Small intestine (tissue), 7 donors: ENCODE data around the gene RASA3. TPM values are rescaled to one million over a fixed set of nuclear protein-coding genes. Genes with fewer than 3 reads are reported as not detected.
"Not testable (repeated sequence)": the region's sequence is repeated elsewhere in the genome, so short reads cannot be mapped to it uniquely, and the experiment has no call there.

Experiments
- DNase-seq, 2 donors: peaks; one replicate each; pipeline versions ENCODE4 v3.0.0 to v3.0.0-alpha.2; 2013
- FAIRE-seq: peaks from 2 replicates; lab custom pipeline; 2012; peaks lifted over from hg19 to GRCh38; lab: Jason Lieb, UNC
- H3K27ac ChIP-seq, 3 donors: one replicate each; pipeline ENCODE4 v1.5.1; 2013; ENCODE audit warnings: low read length in 2 of 3, mild to moderate bottlenecking in 2 of 3, control low read depth in 1 of 3, inconsistent platforms in 1 of 3, low read depth in 1 of 3, moderate library complexity in 1 of 3
- H3K27me3 ChIP-seq, 3 donors: one replicate each; pipeline ENCODE4 v1.6.1; 2013; ENCODE audit warnings: low read length in 3 of 3, inconsistent platforms in 1 of 3; ENCODE audit not compliant: control insufficient read depth in 3 of 3, insufficient read depth in 3 of 3
- H3K36me3 ChIP-seq, 3 donors: one replicate each; pipeline ENCODE4 v1.6.1; 2013; ENCODE audit warnings: low read length in 3 of 3, inconsistent platforms in 1 of 3, low read depth in 1 of 3, mild to moderate bottlenecking in 1 of 3, moderate library complexity in 1 of 3; ENCODE audit not compliant: control insufficient read depth in 3 of 3, insufficient read depth in 2 of 3
- H3K4me1 ChIP-seq, 3 donors: one replicate each; pipeline ENCODE4 v1.6.1; 2013; ENCODE audit warnings: low read length in 2 of 3, inconsistent platforms in 1 of 3, low read depth in 1 of 3, mild to moderate bottlenecking in 1 of 3, moderate library complexity in 1 of 3; ENCODE audit not compliant: control insufficient read depth in 3 of 3, insufficient read depth in 2 of 3
- H3K4me3 ChIP-seq, 3 donors: one replicate each; pipeline ENCODE4 v1.5.1; 2013; ENCODE audit warnings: low read length in 3 of 3, control low read depth in 1 of 3, inconsistent platforms in 1 of 3, low read depth in 1 of 3, mild to moderate bottlenecking in 1 of 3, moderate library complexity in 1 of 3
- H3K9me3 ChIP-seq, 2 donors: one replicate each; pipeline ENCODE4 v1.6.1; 2013; ENCODE audit warnings: low read depth in 1 of 2, low read length in 1 of 2; ENCODE audit not compliant: control insufficient read depth in 2 of 2, insufficient read depth in 1 of 2
- WGBS, 3 donors: extraction: QIAGEN DNeasy Blood & Tissue Kit; methylation state at CpG; one replicate each; pipeline ENCODE4 v1.1.7; 2013; 5-methylcytosine and 5-hydroxymethylcytosine counted together
- polyA plus RNA-seq, 4 donors: library from polyadenylated mRNA; stranded (reverse) in 3 of 4; unstranded in 1 of 4; fragments of 200-250 nt in 3 of 4; fragments of 120-200 nt in 1 of 4; gene quantifications; one replicate each; pipeline versions ENCODE4 v1.2.1 to v1.2.3, GENCODE V29; 2013
- donor health status: healthy with polysubstance abuse.
- donor health status: control.
- donor health status: control.
- donor health status: Bipolar disorder and iron deficiency.
- donor health status: healthy.

RASA3 gene
- polyA plus RNA-seq, 4 donors = 2.0 to 7.2 (median 6.5) TPM

DNA sequence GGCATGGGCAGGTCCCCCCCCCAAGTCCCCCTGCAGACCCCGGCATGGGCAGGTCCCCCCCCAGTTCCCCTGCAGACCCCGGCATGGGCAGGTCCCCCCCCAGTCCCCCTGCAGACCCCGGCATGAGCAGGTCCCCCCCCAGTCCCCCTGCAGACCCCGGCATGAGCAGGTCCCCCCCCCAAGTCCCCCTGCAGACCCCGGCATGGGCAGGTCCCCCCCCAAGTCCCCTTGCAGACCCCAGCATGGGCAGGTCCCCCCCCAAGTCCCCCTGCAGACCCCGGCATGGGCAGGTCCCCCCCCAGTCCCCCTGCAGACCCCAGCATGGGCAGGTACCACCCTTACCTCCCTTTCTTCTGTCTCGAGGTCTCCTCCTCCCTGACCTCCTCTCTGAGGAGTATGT, 1.1 kb upstream of the RASA3 start:
- H3K9me3 ChIP-seq, DNase-seq, FAIRE-seq, H3K27me3 ChIP-seq, H3K36me3 ChIP-seq, H3K4me3 ChIP-seq, H3K27ac ChIP-seq: not testable (repeated sequence)
- H3K4me1 ChIP-seq = peaks cover 0 to 27% (median 4%) of the 10 kb centered on the region in 3 donors
- WGBS, 3 donors = 58 to 68% (median 66%) methylated on average over 2 to 7 of the region's 7 CpGs

DNA sequence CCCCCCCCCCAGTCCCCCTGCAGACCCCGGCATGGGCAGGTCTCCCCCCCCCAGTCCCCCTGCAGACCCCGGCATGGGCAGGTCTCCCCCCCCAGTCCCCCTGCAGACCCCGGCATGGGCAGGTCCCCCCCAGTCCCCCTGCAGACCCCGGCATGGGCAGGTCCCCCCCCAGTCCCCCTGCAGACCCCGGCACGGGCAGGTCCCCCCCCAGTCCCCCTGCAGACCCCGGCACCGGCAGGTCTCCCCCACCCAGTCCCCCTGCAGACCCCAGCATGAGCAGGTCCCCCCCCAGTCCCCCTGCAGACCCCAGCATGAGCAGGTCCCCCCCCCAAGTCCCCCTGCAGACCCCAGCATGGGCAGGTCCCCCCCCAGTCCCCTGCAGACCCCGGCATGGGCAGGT, 703 bp upstream of the RASA3 start:
- DNase-seq, H3K27ac ChIP-seq, H3K4me3 ChIP-seq, H3K9me3 ChIP-seq, FAIRE-seq, H3K27me3 ChIP-seq, H3K36me3 ChIP-seq: not testable (repeated sequence)
- H3K4me1 ChIP-seq = peaks cover 0 to 29% (median 6%) of the 10 kb centered on the region in 3 donors
- WGBS, 3 donors = 38 to 62% methylated on average over 3 to 7 of the region's 9 CpGs; no CpG with 5 or more reads in 1 of the 3 donors

DNA sequence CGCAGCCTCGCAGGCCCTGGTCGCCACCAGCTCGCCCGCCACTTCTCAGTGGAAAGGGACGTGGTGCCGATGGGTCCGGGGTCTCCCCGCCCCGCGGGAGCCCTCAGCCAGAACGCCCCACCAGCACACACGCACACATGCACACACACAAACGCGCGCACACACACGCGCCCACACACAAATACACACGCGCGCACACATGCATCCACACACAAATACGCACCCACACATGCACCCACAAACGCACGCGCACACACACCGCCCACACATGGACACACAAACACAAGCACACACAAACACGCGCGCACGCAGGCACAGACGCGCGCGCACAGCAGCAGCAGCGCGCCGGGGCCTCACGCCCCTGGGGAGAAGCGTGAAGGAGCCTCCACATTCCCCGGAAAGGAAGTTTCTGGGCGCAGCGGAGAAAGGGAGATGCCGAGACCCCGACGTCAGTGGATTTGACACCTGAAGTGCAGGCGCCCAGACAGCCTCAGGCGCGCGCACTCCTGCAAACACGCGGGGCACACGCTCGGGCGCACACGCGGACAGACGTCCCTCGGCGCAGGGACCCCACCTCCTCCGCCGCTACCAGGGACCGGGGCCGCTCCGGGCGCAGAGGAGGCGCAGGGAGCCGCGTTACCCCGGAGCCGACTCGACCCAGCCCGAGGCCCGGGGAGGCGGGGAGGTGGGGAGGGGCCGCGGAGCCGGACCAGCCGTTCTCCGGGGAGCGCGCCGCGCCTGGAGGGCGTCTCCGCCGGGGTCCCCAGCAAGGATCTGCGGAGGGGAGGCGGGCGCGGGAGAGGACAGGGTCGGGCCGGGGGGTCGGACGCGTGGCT, 622 bp downstream of the RASA3 start:
- H3K27me3 ChIP-seq = peaks cover 0 to 3% (median 0%) of the 10 kb centered on the region in 3 donors
- no peak for FAIRE-seq
- peaks cover 0 to 15% (median 0%) of the 10 kb centered on the region in 3 donors for H3K36me3 ChIP-seq
- peak overlapping the region; percentile 58 to 75 (median 66) for H3K4me3 ChIP-seq
- peak in 1 of 2 donors; percentile 64 for DNase-seq
- H3K4me1 ChIP-seq = peaks cover 0 to 33% (median 6%) of the 10 kb centered on the region in 3 donors
- WGBS, 3 donors = 1% methylated on average over 74 to 95 of the region's 95 CpGs
- H3K9me3 ChIP-seq = no peaks in the 10 kb centered on the region
- peak overlapping the region; percentile 17 to 89 (median 79) for H3K27ac ChIP-seq

DNA sequence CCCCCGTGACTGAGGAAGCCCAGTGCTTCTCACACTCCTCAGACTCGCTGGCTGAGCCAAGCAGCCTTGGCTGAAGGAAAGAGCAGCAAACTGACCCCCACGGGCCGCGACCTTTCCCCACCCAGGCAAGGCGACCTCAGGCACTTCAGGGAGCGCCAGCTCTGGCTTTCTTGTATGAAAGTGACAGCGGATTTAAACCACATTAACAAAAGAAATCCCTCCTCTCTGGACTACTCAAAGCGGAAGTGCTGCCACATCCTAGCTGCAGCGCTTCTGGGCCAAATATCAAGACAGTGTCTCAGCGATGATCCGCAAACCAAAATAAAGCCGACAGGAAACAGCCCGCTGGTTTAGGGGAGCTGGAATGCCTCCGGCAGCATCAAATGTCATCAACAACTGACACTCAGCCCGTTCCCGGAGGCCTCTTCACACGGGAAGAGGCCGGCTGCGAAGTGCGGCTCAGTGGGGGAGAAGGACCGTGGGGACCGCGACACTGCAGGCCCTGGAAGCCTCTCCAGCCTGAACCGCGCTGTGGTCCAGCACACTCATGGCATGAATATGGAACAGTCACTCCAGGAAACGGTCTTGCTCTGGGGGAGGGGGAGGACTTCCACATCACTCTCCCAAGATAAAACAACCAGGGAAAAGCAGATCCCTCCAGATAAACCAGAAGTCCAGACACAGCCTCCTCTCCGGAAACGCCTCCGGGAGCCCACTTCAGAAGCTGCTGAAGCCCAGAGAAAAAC, 1.4 kb downstream of the RASA3 start:
- Histone ChIP-seq H3K27ac (peak overlapping the region; percentile 38 to 89 (median 79)), H3K27me3 (peaks cover 0 to 3% (median 0%) of the 10 kb centered on the region in 3 donors), H3K36me3 (peaks cover 0 to 15% (median 0%) of the 10 kb centered on the region in 3 donors), H3K4me3 (peak overlapping the region; percentile 58 to 75 (median 66)), H3K4me1 (peaks cover 0 to 33% (median 6%) of the 10 kb centered on the region in 3 donors), H3K9me3 (no peaks in the 10 kb centered on the region)
- DNase-seq (peak in 1 of 2 donors; percentile 46), FAIRE-seq (no peak)
- WGBS, 3 donors = 13 to 34% (median 27%) methylated on average over 29 to 30 of the region's 30 CpGs

DNA sequence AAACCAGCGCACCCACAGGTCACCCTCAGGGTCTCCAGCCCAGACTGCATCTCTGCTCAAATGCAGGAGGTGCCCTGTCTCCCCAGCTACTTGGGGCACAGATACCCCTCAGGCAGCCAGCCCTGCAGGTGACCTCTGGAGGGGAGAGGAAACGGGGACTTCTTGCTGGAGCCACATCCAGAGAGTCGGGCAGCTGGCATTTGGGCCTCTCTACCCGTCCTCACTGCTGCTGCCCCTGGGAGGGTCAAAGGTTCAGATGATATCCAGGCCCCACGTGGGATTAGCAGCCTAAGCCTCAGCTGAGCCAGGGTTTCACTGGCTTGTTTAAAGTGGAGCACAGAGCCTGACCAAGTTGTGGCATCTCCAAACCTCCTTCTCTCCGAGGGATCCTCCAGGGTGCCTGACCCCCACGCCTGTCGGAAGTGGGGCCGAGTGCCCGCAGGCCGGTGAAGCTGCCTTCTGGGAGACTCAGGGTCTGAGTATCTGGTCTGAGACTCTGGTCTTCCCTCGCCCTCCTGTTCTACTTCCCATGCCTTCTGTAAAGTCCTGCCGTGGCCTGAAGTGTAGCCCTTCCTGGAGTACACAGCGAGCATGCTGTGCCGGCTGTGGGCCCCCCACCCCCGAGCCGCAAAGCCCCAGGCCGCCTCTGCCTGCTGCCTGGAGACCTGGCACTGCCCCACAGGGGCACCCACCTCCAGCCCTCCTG, 2.1 kb downstream of the RASA3 start:
- Histone ChIP-seq H3K4me3 (peak overlapping the region in 2 of 3 donors; percentile 58 to 75), H3K36me3 (peaks cover 0 to 18% (median 0%) of the 10 kb centered on the region in 3 donors), H3K4me1 (peaks cover 0 to 37% (median 6%) of the 10 kb centered on the region in 3 donors), H3K9me3 (no peaks in the 10 kb centered on the region), H3K27ac (peak overlapping the region; percentile 38 to 89 (median 79)), H3K27me3 (peaks cover 0 to 3% (median 0%) of the 10 kb centered on the region in 3 donors)
- FAIRE-seq (no peak), DNase-seq (no peak)
- 51 to 62% (median 57%) methylated on average over 18 of the region's 18 CpGs for WGBS, 3 donors

DNA sequence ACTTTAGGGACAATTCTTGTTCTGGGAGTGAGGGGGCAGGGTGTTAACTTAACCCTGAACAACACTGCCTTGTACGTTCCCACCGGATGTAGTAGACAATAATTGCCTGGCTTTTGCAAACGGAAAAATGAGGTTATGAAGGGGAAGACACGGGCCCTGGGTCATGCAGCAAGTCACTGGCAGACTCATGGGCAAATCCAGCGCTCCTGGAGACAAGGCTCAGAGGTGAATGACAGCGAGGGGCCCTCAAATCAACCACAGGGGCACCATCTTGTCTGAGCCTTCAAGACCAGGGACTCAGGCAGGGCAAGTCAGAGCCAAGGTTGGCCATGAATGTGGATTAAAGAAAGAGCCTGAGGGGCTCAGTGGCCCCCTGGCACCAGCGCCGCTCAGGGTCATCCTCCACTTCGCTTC, 2.8 kb downstream of the RASA3 start:
- Histone ChIP-seq H3K4me1 (peaks cover 0 to 42% (median 6%) of the 10 kb centered on the region in 3 donors), H3K36me3 (peaks cover 0 to 20% (median 0%) of the 10 kb centered on the region in 3 donors), H3K27me3 (peaks cover 0 to 3% (median 0%) of the 10 kb centered on the region in 3 donors), H3K9me3 (no peaks in the 10 kb centered on the region), H3K4me3 (no peak overlapping the region), H3K27ac (peak overlapping the region in 2 of 3 donors; percentile 79 to 89)
- DNase-seq = no peak
- no peak for FAIRE-seq
- WGBS, 3 donors = 65 to 71% (median 69%) methylated on average over 9 of the region's 9 CpGs

DNA sequence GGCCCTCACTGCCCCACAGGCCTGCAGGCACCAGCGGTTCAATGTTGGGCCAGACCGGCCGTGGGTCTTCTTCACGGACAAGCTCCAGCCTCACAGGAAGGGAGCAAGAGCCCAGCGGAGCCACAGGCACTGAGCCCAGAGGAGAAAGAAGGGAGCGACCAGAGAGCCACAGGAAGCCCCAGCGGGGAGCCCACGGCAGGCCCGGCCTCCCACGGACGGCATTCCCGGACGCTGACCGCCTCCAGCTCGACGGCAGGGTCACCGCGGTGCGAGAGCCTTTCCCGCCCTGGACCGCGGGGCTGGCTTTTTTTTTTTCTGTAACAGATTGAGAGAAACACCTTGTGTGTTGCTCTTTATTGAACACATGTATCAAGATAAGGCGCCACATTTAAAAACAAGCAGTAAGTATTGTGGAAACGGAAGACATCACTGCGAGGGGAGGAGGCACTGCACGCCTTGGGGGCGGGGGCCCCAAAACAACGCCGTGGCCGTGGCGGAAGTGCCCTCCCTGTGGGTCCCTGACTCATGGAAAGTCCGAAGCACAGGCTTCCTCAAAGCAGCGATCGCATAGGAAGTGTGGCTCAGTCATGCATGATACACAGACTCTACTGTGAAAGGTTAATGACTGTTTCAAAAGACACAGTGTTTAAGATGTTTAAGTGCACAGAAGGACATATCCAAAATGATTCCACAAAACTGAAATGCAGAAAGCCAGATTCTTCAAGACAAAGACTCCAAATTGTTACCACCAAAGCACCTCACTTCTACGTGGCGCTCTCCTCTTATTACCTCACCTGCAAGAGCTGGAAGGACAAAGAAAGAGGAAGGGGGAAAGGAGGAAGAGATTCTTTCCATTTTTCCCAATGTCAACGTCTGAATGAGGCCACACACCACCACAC, 3.5 kb downstream of the RASA3 start:
- no peak overlapping the region for H3K4me3 ChIP-seq
- WGBS, 3 donors = 37 to 77% (median 55%) methylated on average over 37 of the region's 37 CpGs
- FAIRE-seq = no peak

More for the DNA sequence above, 3.5 kb downstream of the RASA3 start:
- Histone ChIP-seq H3K27ac (peak overlapping the region; percentile 8 to 89 (median 79)), H3K36me3 (peaks cover 0 to 20% (median 0%) of the 10 kb centered on the region in 3 donors), H3K9me3 (no peaks in the 10 kb centered on the region), H3K27me3 (peaks cover 0 to 3% (median 0%) of the 10 kb centered on the region in 3 donors), H3K4me1 (peaks cover 0 to 48% (median 6%) of the 10 kb centered on the region in 3 donors)
- no peak for DNase-seq
